Cerebellar cortex (tissue), 1 donor: ENCODE data around the gene PPP2R1B.
"Not testable (repeated sequence)": the region's sequence is repeated elsewhere in the genome, so short reads cannot be mapped to it uniquely, and the experiment has no call there.

ENCODE experiments used
- DNase-seq: peaks from one replicate; pipeline ENCODE4 v3.0.0-alpha.2; 2015; ENCODE audit warnings: low spot score

The PPP2R1B gene

GRCh38 chr11:111726301-111726713, 39.9 kb downstream of the PPP2R1B start:
- no peak for DNase-seq

DNA sequence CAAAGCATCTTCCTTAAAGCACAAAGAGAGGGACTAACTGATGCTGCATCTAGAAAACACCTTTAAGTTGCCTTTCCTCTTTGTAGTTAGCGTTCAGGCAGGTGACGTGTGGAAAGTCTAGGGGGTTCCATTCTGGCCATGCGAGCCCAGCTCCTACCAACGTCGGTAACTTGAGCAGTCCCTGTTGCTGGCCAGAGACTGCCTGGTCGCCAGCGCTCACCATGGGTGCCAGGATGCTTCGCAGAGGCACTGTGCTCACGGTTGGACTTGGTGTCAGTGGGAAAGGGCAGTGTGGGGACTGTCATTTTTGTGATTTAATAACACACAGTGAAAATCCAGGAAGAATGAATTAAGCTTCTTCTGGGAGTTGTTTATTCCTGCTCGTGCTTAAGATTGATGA, 40.6 kb downstream of the PPP2R1B start:
- no peak for DNase-seq

DNA sequence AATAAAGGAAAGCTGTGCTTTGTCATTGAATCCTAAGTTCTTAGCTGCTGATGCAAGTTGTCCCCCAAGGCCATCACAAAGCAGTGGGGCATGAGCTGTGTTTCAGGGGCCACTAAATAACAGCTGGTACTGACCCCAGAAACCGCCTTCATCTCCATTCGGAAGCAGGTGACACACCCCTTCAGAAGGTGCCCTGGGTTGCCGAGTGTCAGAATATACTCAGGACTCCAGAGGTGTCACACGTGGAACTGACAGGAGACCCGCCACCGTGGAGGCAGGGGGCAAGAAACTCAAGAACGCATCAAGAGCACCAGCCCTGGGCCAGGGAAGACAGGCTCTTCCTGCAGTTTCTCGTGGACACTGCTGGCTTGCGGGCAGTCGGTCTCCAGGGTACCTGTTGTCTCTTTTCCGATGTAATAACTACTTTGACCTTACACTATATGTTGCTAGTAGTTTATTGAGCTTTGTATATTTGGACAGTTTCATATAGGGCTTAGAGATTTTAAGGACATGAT, 41.5 kb downstream of the PPP2R1B start:
- DNase-seq = no peak

- no peak for DNase-seq
Measured at GRCh38 chr11:111723595-111723994, 42.6 kb downstream of the PPP2R1B start.

DNA sequence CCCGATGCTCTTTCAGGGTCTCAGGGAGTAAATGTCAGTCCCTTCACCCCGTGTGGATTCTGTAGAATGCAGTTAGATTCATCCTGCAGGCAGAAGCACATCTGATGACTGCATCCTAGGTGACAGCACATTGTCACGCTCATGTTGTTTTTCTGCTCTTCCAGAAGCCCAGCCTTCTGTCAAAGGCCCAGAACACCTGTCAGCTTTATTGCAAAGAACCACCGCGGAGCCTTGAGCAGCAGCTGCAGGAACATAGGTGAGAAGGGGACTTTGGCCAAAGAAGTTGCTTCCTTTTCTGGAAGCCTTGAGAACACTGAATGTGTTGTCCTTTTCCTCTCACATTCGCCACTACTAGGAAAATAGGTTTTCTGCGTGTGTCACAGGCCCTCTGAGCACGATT, 43.7 kb downstream of the PPP2R1B start:
- DNase-seq = no peak

GRCh38 chr11:111720801-111721494, 45.2 kb downstream of the PPP2R1B start:
- DNase-seq = no peak

GRCh38 chr11:111719379-111719778, 46.8 kb downstream of the PPP2R1B start:
- no peak for DNase-seq

DNA sequence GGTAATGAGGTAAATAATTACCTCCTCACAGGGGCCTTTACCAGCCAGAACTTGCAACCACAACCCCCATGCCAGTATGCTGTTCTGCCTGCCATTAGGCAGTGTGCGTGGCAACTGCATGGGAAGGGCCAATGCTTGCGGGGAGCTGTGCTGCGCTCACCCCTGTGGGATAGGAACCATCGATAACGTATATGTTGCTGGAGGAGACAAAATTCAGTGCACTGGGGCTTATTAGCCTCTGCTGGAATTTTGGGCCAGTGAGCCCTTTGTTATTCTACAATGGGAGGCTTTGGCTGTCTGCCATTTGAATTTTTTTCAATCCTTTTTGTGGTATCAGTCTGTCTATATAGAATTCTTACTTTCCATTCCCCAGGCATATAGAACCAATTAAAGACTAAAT, 47.3 kb downstream of the PPP2R1B start:
- DNase-seq = no peak

DNA sequence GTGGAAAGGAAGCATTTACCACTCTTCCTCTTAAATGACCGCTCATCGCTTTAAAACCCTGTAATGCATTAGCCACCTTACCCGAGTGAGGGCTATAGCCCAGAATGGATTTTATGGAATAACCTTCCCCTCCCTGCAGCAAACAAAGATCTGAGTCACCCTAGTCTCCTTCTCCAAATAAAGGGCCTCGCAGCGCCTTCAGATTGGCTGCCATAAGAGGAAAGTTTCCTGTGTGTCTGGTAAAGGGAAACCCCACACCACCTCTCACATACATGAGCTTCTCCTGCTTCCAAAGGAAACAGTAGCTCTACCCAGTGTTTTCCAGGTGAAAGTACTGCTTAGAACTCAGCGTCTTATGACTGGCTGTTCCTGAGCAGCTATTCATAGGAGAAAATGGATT, 47.8 kb downstream of the PPP2R1B start:
- no peak for DNase-seq

GRCh38 chr11:111717660-111718059, 48.5 kb downstream of the PPP2R1B start:
- not testable (repeated sequence) for DNase-seq

GRCh38 chr11:111715142-111715816, 50.9 kb downstream of the PPP2R1B start:
- no peak for DNase-seq

- no peak for DNase-seq
Measured at GRCh38 chr11:111714522-111714921, 51.7 kb downstream of the PPP2R1B start.

- no peak for DNase-seq
Measured at GRCh38 chr11:111707691-111708067, 58.5 kb downstream of the PPP2R1B start.

- no peak for DNase-seq
Measured at GRCh38 chr11:111707039-111707690, 59.0 kb downstream of the PPP2R1B start.

DNA sequence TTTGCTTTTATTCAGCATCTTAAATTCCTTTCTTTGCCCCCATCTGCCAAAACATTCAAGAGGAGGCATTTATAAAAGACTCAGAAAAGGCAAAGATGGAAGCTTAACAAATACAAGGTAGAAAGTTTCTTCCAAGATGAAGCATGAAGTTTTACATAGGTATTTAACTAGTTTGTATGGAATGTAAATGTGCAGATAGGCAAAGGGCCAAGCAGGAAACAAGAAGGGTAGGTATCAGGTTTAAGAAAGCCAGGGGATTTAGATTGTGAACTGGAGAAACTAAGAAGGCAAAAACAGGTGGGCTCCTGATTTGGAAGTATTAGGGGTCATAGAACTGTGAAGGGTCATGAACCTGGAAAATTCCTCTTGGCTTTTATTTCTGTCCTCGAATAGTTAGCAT, 62.6 kb downstream of the PPP2R1B start:
- DNase-seq = no peak

DNA sequence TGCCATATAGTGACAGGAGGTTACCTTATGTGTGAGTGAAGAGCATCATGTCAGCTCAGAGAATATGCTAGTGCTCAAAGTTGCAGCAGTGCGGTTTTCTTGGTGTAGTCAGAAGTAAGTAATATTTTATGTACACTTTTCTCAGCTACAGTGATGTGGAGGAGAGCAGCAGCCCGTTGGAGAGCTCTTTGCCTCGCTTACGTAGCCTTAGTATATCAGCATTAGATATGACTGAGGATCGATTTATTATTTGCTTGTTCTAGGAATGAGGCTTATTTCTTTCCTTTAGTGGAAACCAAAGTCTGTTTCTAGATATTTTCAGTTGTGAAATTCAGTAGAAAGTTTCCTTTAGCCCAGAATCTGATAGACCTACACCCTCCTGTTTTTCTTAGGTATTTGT, 63.6 kb downstream of the PPP2R1B start:
- no peak for DNase-seq

GRCh38 chr11:111700162-111700561, 66.0 kb downstream of the PPP2R1B start:
- no peak for DNase-seq

- DNase-seq = no peak
Measured at GRCh38 chr11:111699579-111700156, 66.5 kb downstream of the PPP2R1B start.

DNA sequence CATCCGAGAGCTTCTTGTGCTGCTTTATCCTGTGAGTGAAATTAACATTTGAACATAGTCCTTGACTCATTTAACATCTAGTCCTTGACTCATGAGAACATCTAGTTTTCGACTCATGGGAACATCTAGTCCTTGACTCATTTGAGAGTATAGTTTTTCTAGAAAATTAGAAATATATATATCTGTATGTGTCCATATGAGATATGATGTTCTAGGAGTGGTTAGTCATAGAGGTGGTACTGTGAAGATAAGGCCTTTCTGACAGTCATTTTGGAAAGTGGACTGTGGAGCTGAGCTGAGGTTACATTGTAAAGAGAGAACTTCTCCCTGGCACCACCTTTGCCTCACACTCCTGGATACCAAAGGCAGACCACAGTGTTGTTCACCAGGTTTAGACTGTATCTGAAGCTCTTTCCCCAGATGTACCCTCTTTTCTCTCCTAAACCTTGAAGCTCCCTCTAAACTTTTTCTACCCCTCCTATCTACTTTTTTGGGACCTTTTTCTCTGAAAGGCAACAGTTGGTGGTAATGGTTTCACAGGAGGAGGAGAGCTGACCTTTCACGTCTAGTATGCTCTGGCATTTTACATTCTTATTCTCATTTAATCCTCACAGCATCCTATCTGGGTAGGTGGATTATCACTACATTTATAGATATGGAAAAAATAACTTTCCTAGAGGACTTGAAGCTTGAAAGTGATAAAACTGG, 67.2 kb downstream of the PPP2R1B start:
- no peak for DNase-seq

GRCh38 chr11:111697933-111698371, 68.2 kb downstream of the PPP2R1B start:
- no peak for DNase-seq

- DNase-seq = no peak
Measured at GRCh38 chr11:111696556-111696955, 69.6 kb downstream of the PPP2R1B start.

GRCh38 chr11:111694851-111695250, 71.3 kb downstream of the PPP2R1B start:
- no peak for DNase-seq
